ENCODE measurements around the gene ZNF341.

- TF ChIP-seq EP300 (IDR thresholded peaks at IDR 0.05): no peak
- no peak for TF ChIP-seq CTCF (IDR thresholded peaks at IDR 0.05)
Measured at GRCh38 chr20:33793011-33793931, 61.5 kb downstream of the ZNF341 start.
